ENCODE results near the gene TRANK1.

TRANK1 gene

DNA sequence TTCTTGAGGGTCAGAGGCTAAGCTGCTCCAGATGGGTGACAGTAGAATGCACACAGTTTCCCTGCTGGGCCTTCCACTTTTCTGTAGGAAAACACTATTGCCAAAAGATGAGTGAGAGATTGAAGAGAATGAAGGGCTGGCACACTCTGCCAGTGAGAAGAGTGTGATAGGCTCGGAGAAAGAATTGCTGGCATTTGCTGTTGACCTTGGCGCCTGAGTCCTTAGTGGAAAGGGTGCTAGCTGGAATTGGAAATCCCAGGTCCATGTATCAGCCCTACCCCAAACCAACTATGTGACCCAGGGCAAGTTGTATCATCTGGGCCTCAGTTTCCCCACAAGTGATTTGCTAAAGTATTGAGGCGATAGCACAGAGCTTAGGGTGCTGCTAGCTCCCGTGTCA lies 120.4 kb downstream of the TRANK1 start:
- H3K4me1 ChIP-seq (ENCODE audit: control insufficient read depth, insufficient read depth, low read length), result no peaks in the 10 kb centered on the region
- H3K9me3 ChIP-seq (ENCODE audit: control insufficient read depth, insufficient read depth, low read depth, low read length), result no peaks in the 10 kb centered on the region
- ChIA-PET POLR2A (no interaction called here), CTCF (interaction anchor here (0.7 kb wide), 1 partner anchor 219 kb away, joined by 7 read pairs; no protein-coding TSS in a partner anchor)
- no peak overlapping the region for H3K27ac ChIP-seq (ENCODE audit: extremely low read depth, low read depth, low read length)
- H3K36me3 ChIP-seq (ENCODE audit: control insufficient read depth in 2 of 2, insufficient read depth in 1 of 2, low read length in 2 of 2), result no peaks in the 10 kb centered on the region
- TF ChIP-seq, protein P1, sequence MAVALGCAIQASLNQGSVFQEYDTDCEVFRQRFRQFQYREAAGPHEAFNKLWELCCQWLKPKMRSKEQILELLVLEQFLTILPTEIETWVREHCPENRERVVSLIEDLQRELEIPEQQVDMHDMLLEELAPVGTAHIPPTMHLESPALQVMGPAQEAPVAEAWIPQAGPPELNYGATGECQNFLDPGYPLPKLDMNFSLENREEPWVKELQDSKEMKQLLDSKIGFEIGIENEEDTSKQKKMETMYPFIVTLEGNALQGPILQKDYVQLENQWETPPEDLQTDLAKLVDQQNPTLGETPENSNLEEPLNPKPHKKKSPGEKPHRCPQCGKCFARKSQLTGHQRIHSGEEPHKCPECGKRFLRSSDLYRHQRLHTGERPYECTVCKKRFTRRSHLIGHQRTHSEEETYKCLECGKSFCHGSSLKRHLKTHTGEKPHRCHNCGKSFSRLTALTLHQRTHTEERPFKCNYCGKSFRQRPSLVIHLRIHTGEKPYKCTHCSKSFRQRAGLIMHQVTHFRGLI (tag by site-specific recombination; IDR thresholded peaks at IDR 0.05), result no peak
- TF ChIP-seq, protein P2, sequence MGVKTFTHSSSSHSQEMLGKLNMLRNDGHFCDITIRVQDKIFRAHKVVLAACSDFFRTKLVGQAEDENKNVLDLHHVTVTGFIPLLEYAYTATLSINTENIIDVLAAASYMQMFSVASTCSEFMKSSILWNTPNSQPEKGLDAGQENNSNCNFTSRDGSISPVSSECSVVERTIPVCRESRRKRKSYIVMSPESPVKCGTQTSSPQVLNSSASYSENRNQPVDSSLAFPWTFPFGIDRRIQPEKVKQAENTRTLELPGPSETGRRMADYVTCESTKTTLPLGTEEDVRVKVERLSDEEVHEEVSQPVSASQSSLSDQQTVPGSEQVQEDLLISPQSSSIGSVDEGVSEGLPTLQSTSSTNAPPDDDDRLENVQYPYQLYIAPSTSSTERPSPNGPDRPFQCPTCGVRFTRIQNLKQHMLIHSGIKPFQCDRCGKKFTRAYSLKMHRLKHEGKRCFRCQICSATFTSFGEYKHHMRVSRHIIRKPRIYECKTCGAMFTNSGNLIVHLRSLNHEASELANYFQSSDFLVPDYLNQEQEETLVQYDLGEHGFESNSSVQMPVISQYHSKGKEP (tag by site-specific recombination; IDR thresholded peaks at IDR 0.05), result no peak
- H3K4me3 ChIP-seq (ENCODE audit: low read depth, low read length), result no peak overlapping the region

DNA sequence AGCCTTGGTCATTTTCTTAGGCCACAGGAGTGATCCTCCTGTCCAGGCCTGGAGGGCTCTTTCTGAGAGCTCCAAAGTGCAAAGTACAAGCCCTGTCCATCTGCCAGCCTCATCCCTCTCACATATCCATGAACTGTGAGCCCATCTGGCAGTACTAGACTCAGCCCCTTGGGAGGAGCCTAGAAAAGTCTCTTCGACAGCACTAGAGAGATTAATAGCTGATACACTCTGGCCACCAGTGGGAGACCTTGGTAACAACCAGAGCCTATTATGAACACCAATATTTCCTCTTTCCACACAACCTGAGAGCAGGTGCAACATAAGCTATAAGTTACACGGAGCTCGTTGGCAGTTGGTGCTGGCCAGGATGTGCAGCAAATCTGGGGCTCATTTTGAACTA lies 121.0 kb downstream of the TRANK1 start:
- CTCF ChIA-PET, result no interaction called here
- POLR2A ChIA-PET, result no interaction called here

DNA sequence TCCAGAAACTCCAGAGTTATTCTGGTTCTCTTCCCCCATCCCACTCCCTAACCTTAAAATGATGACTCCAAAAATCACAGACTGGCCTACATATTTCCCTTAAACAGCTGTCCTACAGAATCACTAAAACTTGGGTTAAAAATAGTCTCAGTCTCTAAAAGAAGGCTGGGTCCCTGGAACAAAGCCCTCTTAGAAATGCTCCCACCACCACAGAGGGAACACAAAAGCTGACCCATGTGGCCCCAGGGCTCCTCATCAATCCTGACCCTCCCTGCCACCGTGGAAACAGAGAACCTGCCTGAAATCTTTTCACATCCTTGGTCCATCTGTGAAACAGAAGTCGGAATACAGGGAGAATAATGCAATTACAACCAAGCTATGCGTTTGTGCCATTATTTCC lies 124.8 kb downstream of the TRANK1 start:
- H3K4me1 ChIP-seq (ENCODE audit: control insufficient read depth, insufficient read depth, low read length), result no peaks in the 10 kb centered on the region
- ChIA-PET CTCF (no interaction called here), POLR2A (no interaction called here)
- H3K9me3 ChIP-seq (ENCODE audit: control insufficient read depth, insufficient read depth, low read depth, low read length), result no peaks in the 10 kb centered on the region
- no peak overlapping the region for H3K4me3 ChIP-seq (ENCODE audit: low read depth, low read length)
- H3K36me3 ChIP-seq (ENCODE audit: control insufficient read depth in 2 of 2, insufficient read depth in 1 of 2, low read length in 2 of 2), result no peaks in the 10 kb centered on the region
- TF ChIP-seq, protein P3, sequence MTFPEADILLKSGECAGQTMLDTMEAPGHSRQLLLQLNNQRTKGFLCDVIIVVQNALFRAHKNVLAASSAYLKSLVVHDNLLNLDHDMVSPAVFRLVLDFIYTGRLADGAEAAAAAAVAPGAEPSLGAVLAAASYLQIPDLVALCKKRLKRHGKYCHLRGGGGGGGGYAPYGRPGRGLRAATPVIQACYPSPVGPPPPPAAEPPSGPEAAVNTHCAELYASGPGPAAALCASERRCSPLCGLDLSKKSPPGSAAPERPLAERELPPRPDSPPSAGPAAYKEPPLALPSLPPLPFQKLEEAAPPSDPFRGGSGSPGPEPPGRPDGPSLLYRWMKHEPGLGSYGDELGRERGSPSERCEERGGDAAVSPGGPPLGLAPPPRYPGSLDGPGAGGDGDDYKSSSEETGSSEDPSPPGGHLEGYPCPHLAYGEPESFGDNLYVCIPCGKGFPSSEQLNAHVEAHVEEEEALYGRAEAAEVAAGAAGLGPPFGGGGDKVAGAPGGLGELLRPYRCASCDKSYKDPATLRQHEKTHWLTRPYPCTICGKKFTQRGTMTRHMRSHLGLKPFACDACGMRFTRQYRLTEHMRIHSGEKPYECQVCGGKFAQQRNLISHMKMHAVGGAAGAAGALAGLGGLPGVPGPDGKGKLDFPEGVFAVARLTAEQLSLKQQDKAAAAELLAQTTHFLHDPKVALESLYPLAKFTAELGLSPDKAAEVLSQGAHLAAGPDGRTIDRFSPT (tag by site-specific recombination; IDR thresholded peaks at IDR 0.05), result no peak
- TF ChIP-seq, protein P4, sequence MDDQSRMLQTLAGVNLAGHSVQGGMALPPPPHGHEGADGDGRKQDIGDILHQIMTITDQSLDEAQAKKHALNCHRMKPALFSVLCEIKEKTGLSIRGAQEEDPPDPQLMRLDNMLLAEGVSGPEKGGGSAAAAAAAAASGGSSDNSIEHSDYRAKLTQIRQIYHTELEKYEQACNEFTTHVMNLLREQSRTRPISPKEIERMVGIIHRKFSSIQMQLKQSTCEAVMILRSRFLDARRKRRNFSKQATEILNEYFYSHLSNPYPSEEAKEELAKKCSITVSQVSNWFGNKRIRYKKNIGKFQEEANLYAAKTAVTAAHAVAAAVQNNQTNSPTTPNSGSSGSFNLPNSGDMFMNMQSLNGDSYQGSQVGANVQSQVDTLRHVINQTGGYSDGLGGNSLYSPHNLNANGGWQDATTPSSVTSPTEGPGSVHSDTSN (CRISPR knock-in tag; IDR thresholded peaks at IDR 0.05), result no peak
- TF ChIP-seq WT1 (tag by site-specific recombination; IDR thresholded peaks at IDR 0.05), result no peak
- TF ChIP-seq ZNF514 (tag by site-specific recombination; IDR thresholded peaks at IDR 0.05), result no peak
- no peak for TF ChIP-seq ZNF335 (tag by site-specific recombination; conservative IDR thresholded peaks at IDR 0.05)
- no peak for TF ChIP-seq SP2 (tag by site-specific recombination; IDR thresholded peaks at IDR 0.05)
- TF ChIP-seq ZNF175 (tag by site-specific recombination; IDR thresholded peaks at IDR 0.05), result no peak
- TF ChIP-seq ZNF654 (tag by site-specific recombination; IDR thresholded peaks at IDR 0.05; ENCODE audit: low read depth), result no peak
- TF ChIP-seq ZNF48 (tag by site-specific recombination; IDR thresholded peaks at IDR 0.05), result no peak
- no peak overlapping the region for H3K27ac ChIP-seq (ENCODE audit: extremely low read depth, low read depth, low read length)

More for the DNA sequence above, 121.0 kb downstream of the TRANK1 start:
- Histone ChIP-seq H3K9me3 (ENCODE audit: control insufficient read depth, insufficient read depth, low read depth, low read length) (no peaks in the 10 kb centered on the region), H3K4me3 (ENCODE audit: low read depth, low read length) (no peak overlapping the region), H3K4me1 (ENCODE audit: control insufficient read depth, insufficient read depth, low read length) (no peaks in the 10 kb centered on the region), H3K36me3 (ENCODE audit: control insufficient read depth in 2 of 2, insufficient read depth in 1 of 2, low read length in 2 of 2) (no peaks in the 10 kb centered on the region), H3K27ac (ENCODE audit: extremely low read depth, low read depth, low read length) (no peak overlapping the region)
- no peak for TF ChIP-seq ZNF302 (tag by site-specific recombination; IDR thresholded peaks at IDR 0.05; ENCODE audit: low read depth)
- no peak for TF ChIP-seq ZNF629 (tag by site-specific recombination; IDR thresholded peaks at IDR 0.05)
- no peak for TF ChIP-seq GLI2 (tag by site-specific recombination; IDR thresholded peaks at IDR 0.05; ENCODE audit: borderline replicate concordance, low read depth)
- TF ChIP-seq, protein P5, sequence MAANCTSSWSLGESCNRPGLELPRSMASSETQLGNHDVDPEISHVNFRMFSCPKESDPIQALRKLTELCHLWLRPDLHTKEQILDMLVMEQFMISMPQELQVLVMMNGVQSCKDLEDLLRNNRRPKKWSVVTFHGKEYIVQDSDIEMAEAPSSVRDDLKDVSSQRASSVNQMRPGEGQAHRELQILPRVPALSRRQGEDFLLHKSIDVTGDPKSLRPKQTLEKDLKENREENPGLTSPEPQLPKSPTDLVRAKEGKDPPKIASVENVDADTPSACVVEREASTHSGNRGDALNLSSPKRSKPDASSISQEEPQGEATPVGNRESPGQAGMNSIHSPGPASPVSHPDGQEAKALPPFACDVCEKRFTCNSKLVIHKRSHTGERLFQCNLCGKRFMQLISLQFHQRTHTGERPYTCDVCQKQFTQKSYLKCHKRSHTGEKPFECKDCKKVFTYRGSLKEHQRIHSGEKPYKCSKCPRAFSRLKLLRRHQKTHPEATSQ (tag by site-specific recombination; IDR thresholded peaks at IDR 0.05), result no peak
- TF ChIP-seq ZXDB (tag by site-specific recombination; IDR thresholded peaks at IDR 0.05), result no peak
- TF ChIP-seq ZNF292 (tag by site-specific recombination; IDR thresholded peaks at IDR 0.05; ENCODE audit: borderline replicate concordance, low read depth), result no peak
- TF ChIP-seq ZNF621 (tag by site-specific recombination; IDR thresholded peaks at IDR 0.05), result no peak
- TF ChIP-seq ZNF830 (tag by site-specific recombination; IDR thresholded peaks at IDR 0.05; ENCODE audit: low read depth), result no peak
- no peak for TF ChIP-seq ZNF423 (tag by site-specific recombination; IDR thresholded peaks at IDR 0.05)
- TF ChIP-seq ZNF560 (tag by site-specific recombination; IDR thresholded peaks at IDR 0.05; ENCODE audit: borderline replicate concordance), result no peak
- no peak for TF ChIP-seq ZNF785 (tag by site-specific recombination; IDR thresholded peaks at IDR 0.05)
- TF ChIP-seq ZFP69B (tag by site-specific recombination; IDR thresholded peaks at IDR 0.05), result no peak
- TF ChIP-seq ZNF571 (tag by site-specific recombination; IDR thresholded peaks at IDR 0.05), result no peak
- TF ChIP-seq KLF10 (tag by site-specific recombination; IDR thresholded peaks at IDR 0.05), result no peak
- no peak for TF ChIP-seq ZNF670 (tag by site-specific recombination; IDR thresholded peaks at IDR 0.05; ENCODE audit: low read depth)
- TF ChIP-seq, protein P6, sequence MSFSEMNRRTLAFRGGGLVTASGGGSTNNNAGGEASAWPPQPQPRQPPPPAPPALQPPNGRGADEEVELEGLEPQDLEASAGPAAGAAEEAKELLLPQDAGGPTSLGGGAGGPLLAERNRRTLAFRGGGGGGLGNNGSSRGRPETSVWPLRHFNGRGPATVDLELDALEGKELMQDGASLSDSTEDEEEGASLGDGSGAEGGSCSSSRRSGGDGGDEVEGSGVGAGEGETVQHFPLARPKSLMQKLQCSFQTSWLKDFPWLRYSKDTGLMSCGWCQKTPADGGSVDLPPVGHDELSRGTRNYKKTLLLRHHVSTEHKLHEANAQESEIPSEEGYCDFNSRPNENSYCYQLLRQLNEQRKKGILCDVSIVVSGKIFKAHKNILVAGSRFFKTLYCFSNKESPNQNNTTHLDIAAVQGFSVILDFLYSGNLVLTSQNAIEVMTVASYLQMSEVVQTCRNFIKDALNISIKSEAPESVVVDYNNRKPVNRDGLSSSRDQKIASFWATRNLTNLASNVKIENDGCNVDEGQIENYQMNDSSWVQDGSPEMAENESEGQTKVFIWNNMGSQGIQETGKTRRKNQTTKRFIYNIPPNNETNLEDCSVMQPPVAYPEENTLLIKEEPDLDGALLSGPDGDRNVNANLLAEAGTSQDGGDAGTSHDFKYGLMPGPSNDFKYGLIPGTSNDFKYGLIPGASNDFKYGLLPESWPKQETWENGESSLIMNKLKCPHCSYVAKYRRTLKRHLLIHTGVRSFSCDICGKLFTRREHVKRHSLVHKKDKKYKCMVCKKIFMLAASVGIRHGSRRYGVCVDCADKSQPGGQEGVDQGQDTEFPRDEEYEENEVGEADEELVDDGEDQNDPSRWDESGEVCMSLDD (tag by site-specific recombination; IDR thresholded peaks at IDR 0.05), result no peak

Measured in HEK293 (cell line).